GM12891 (cell line): ENCODE data around the gene TRIM7.

Experiments used
- POLR2A ChIP-seq: IDR thresholded peaks from 2 replicates; pipeline ENCODE4 v1.6.1; 2011; ENCODE audit warnings: low read depth, low read length, control low read depth
- POLR2AphosphoS5 ChIP-seq: IDR thresholded peaks from 2 replicates; pipeline ENCODE4 v1.6.1; 2011; ENCODE audit warnings: low read depth, low read length, control low read depth

DNA sequence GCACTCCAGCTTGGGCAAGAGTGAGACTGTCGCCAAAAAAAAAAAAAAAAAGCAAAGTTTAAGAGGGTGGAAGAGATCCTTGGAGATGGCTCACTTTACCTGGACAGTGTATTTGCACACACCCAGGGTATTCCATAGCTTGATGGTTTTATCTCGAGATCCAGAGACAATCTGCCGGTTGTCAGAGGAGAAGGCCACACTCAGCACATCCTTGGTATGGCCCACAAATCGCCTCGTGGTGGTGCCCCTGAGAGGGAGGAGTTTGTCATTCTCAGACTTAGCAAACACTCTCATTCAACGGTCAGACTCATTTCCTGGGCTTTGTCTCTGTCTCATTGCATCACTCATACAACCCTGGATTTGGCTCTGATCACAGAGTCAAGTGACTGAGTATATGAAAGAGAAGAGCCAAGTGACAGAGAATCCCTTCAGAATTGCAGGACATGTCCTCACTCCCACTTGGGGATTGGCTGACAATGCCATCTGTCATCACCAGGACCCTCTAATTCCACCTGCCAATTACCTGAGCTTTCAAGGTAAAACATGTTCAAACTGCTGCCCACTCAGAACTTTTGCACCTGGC, 36.5 kb upstream of the TRIM7 start:
- TF ChIP-seq POLR2A (no peak), POLR2AphosphoS5 (0 out of 2 replicates have a peak, but pooled peaks have one; percentile 18)
